K562 (cell line): Measurements from ENCODE around the gene CDCP1. TPM values are rescaled to one million over a fixed set of nuclear protein-coding genes. Genes with fewer than 3 reads are reported as not detected.
A peak's percentile ranks its signal among the peaks of the same experiment; 100 is the strongest.

Experiments used
- ADNP ChIP-seq: fragments of 200-800 bp; sonication (Bioruptor generic); IDR thresholded peaks from 2 replicates; pipeline ENCODE4 v1.6.1; 2016; ENCODE audit warnings: missing genetic modification characterization, missing compliant biosample characterization
- C11orf30 ChIP-seq: fragments of 450-650 bp; IDR thresholded peaks from 2 replicates; pipeline ENCODE4 v1.6.1; 2016; ENCODE audit warnings: low read depth, mild to moderate bottlenecking
- DDX20 ChIP-seq: fragments of 450-650 bp; IDR thresholded peaks from 2 replicates; pipeline ENCODE4 v1.6.1; 2016; ENCODE audit warnings: missing genetic modification characterization, low read depth, mild to moderate bottlenecking, missing compliant biosample characterization, moderate library complexity
- ELK3 ChIP-seq: fragments of 450-650 bp; formaldehyde crosslinking; IDR thresholded peaks from 2 replicates; pipeline ENCODE4 v1.4.0; 2020; ENCODE audit warnings: mild to moderate bottlenecking
- EP400 ChIP-seq: fragments of 450-650 bp; IDR thresholded peaks from 2 replicates; pipeline ENCODE4 v1.6.1; 2017; ENCODE audit warnings: antibody characterized with exemption, mild to moderate bottlenecking, moderate library complexity
- MED1 ChIP-seq: sonication (generic); formaldehyde crosslinking; IDR thresholded peaks from 2 replicates; pipeline ENCODE4 v1.8.1; 2023; ENCODE audit warnings: missing genetic modification reagents, borderline replicate concordance
- NFIC ChIP-seq: fragments of 450-650 bp; IDR thresholded peaks from 2 replicates; pipeline ENCODE4 v1.6.1; 2017; ENCODE audit warnings: mild to moderate bottlenecking, inconsistent platforms
- PBX2 ChIP-seq, 2 experiments: IDR thresholded peaks in 1 of 2; conservative IDR thresholded peaks in 1 of 2; 2 replicates each; pipeline ENCODE4 v1.6.1; 2016; ENCODE audit warnings: low read depth in 2 of 2, mild to moderate bottlenecking in 1 of 2, missing compliant biosample characterization in 1 of 2, missing genetic modification characterization in 1 of 2, moderate library complexity in 1 of 2
- PKNOX1 ChIP-seq: fragments of 450-650 bp; IDR thresholded peaks from 2 replicates; pipeline ENCODE4 v1.6.1; 2016
- PURB ChIP-seq: sonication (generic); formaldehyde crosslinking; IDR thresholded peaks from 2 replicates; pipeline ENCODE4 v1.9.0; 2021; ENCODE audit warnings: low read depth, mild to moderate bottlenecking, missing genetic modification reagents
- STAT6 ChIP-seq: sonication (generic); formaldehyde crosslinking; IDR thresholded peaks from 2 replicates; pipeline ENCODE4 v1.8.1; 2023; ENCODE audit warnings: mild to moderate bottlenecking, missing genetic modification reagents
- TBL1XR1 ChIP-seq, 2 experiments: IDR thresholded peaks; 2 replicates each; pipeline ENCODE4 v1.6.1; 2012; ENCODE audit warnings: improper control_type of control experiment in 2 of 2, low read length in 2 of 2, mild to moderate bottlenecking in 1 of 2
- ZBED1 ChIP-seq: IDR thresholded peaks from 2 replicates; pipeline ENCODE4 v1.6.1; 2014
- polyA plus RNA-seq, 8 experiments: library from polyadenylated mRNA; depleted of rRNA in 4 of 8; stranded (reverse) in 5 of 8; unstranded in 3 of 8; fragments of >200 nt; fragmentation: Nextera tagmentation in 2 of 8; fragmentation: Illumina TruSeq in 1 of 8; extraction: Ambion mirVana in 2 of 8; extraction: Trizol in 1 of 8; gene quantifications; 2 replicates each; pipeline versions ENCODE4 v1.2.1 to v1.2.3, GENCODE V29; 2011 to 2014; ENCODE audit warnings: inconsistent platforms in 1 of 8, missing spikeins in 1 of 8
- total RNA-seq, 7 experiments: library from RNA; depleted of rRNA in 6 of 7; stranded (reverse); fragments of >200 nt in 6 of 7; fragmentation: Illumina TruSeq in 2 of 7; extraction: Trizol in 2 of 7; gene quantifications; 2 replicates each; pipeline versions ENCODE4 v1.2.1 to v1.2.3, GENCODE V29; 2011 to 2021; ENCODE audit warnings: low replicate concordance in 1 of 7

Gene CDCP1
- total and polyA plus RNA-seq, 9 of the 15 experiments (the other 6 are each of a cell fraction or from before 2014, with no cell fraction given): 3.9 to 16.4 (median 5.2) TPM

GRCh38 chr3:45092132-45093031 is 53.8 kb downstream of the CDCP1 start (continued):
- TF ChIP-seq PURB (CRISPR knock-in tag) (no peak), PBX2 (CRISPR knock-in tag; IDR thresholded peaks at IDR 0.05; ENCODE audit: low read depth) (no peak), PBX2 (tag; conservative IDR thresholded peaks at IDR 0.05; ENCODE audit: low read depth) (peak; percentile 43; the same call in 1 of the 2 replicates), NFIC (peak; percentile 74; the same call in 1 of the 2 replicates), PKNOX1 (peak; percentile 63), STAT6 (CRISPR knock-in tag) (no peak), ELK3 (no peak), TBL1XR1 (IDR thresholded peaks at IDR 0.05; ENCODE audit: low read length in 2 of 2) (peak; percentile 80 to 96; a peak in 3 of 4 replicates), EP400 (peak; percentile 52), MED1 (CRISPR knock-in tag) (no peak), C11orf30 (no peak), DDX20 (no peak; the same call in 1 of the 2 replicates), ADNP (tag) (0 out of 2 replicates have a peak, but pooled peaks have one; percentile 43), ZBED1 (no peak)
